GM04503 (cell line): ENCODE results near the gene PLA2G3.
"Not testable (repeated sequence)": the region's sequence is repeated elsewhere in the genome, so short reads cannot be mapped to it uniquely, and the experiment has no call there.

Experiments used
- DNase-seq: peaks from one replicate; pipeline ENCODE4 v3.0.0-alpha.2; 2012; ENCODE audit warnings: low read depth

The PLA2G3 gene

GRCh38 chr22:31139866-31140716 is at the start of gene PLA2G3:
Gene PLA2G3, minus strand, starts transcription at chr22:31140508. Its CDS starts 154 bp downstream, at chr22:31140354.
- DNase-seq: no peak

GRCh38 chr22:31187627-31188026 is 47.3 kb upstream of the PLA2G3 start:
- no peak for DNase-seq

- DNase-seq: no peak
Measured at GRCh38 chr22:31185056-31185455, 44.7 kb upstream of the PLA2G3 start.

GRCh38 chr22:31184015-31184414 is 43.7 kb upstream of the PLA2G3 start:
- no peak for DNase-seq

- no peak for DNase-seq
Measured at GRCh38 chr22:31179345-31179744, 39.0 kb upstream of the PLA2G3 start.

DNA sequence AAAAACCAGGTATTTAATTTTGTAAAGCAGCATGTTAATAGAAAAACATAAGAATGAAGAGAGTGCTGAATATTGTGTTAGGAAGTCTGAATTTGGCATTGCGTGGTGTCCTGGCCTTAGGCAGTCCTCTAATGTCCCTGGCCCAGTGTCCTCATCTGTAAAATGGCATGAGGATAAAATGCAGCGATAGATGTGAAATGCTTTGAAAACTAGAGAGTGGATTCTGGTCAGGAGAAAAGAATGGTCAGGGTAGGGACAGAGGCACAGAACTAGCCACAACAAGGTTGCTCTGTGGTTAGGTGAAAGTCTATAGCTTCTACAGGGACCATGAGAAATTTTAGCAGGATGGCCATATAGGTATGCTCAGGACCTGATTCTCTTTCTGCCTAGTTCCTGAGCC is 38.6 kb upstream of the PLA2G3 start:
- no peak for DNase-seq

- peak; percentile 93 for DNase-seq
Measured at GRCh38 chr22:31177420-31178162, 37.3 kb upstream of the PLA2G3 start.

- DNase-seq: no peak
Measured at GRCh38 chr22:31176923-31177322, 36.6 kb upstream of the PLA2G3 start.

- peak; percentile 81 for DNase-seq
Measured at GRCh38 chr22:31173386-31174145, 33.3 kb upstream of the PLA2G3 start.

DNA sequence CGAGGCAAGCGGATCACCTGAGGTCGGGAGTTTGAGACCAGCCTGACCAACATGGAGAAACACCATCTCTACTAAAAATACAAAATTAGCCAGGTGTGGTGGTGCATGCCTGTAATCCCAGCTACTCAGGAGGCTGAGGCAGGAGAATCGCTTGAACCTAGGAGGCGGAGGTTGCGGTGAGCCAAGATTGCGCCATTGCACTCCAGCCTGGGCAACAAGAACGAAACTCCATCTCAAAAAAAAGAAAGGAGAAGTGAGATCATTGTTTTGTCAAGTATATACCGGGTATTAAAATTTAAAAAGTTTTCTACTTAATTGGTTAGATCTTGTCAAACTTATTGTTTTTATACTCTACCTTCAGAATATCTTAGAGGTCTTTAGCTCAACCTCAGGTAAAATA is 31.4 kb upstream of the PLA2G3 start:
- DNase-seq: not testable (repeated sequence)

- no peak for DNase-seq
Measured at GRCh38 chr22:31170971-31171370, 30.7 kb upstream of the PLA2G3 start.

DNA sequence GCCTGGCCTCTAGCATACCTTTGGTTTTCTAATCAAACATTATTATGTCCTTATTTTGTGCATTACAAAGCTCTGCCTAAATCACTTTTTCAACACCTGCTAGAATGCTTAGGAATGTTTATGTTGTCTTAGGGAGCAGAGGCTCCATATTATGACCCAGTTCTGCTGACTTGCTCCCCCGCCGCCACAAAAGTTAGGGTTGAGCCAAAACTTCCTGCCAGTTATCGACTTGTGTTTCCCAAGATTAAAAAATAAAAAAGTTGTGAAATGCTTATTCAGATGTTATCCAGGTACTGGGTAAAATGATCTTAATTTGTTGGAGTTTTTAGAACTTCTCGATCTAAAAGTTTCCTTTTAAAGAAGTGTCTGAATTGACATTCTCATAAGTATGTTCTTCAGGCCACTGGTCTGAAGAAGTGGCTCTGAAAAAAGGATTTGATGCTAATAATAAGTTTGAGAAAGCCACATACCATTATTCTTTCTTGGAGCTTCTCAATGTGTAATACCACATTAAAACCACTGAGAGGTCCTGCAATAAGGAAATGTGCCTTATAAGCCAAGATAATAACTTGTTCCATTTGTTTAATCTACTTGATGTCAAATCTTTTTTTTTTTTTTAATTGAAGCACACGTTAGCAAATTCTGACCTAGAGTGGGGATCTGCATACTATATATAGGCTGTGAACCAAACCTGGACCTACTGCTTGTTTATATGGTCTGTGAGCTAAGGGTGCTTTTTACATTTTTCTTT is 21.9 kb upstream of the PLA2G3 start:
- DNase-seq: no peak

DNA sequence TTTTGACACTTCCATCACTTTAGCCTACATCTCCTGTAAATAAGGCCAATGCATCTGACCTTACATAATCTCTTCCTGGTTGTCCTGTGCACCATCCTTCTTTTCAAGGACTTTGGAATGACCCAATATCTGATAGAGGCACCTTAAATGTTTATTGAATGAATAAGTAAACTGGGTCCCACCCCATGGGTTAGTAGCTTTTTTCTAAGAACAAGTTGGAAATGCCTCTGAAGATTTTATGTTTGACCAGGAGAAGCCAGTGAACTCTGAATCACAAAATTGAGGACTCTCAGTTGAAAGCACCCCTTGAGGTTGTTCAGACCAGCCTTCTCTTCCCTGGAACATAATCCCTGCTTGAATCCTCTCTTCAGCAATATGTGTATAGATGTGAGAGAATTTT is 21.1 kb upstream of the PLA2G3 start:
- no peak for DNase-seq

DNA sequence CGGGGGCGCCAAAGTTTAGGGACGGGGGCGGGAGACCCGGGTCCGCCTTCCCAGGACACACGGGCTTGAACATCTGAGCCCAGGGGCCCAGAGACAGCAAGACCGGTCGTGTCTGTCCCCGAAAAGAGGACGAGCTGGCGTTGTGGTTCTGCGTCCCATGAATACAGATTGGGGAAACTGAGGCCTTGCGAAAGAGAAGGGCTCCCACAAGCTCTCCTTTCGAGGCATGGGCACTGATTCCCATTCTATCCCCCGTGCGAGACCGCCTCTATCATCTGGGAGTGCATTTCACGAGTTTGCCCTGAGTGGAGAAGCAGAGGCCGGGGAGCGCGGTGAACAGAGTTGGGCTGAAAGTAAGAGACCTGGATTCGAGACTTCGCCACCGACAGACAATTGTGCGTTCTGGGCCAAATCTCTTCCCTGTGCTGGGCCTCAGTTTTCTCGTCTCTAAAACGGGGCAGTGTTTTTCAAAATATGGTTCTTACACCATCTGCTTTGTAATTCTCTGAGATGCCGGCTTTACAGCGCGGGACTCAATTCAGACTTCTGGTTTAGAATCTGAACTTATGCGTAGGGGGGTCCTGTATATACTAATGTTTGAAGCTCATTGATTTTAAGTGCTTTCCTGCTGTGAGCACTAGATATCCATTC is 20.1 kb upstream of the PLA2G3 start:
- no peak for DNase-seq

DNA sequence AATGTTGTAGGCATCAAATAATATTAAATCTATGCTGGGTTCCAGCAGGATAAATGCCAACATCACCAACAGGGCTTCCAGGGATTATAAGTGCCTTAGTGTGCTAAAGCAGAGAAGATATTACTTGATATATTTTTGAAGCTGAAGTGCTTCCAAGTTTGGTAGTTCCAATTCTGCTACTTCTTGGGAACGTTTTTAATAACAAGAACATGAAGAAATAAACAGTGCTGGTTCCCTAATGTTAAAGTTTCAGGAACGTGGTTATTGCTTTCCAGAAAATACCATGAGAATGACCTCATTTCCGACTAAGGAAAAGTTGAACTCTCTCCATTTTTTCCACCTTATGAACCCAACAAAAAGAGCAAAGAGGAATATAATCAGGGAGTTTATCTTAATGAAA is 15.1 kb upstream of the PLA2G3 start:
- DNase-seq: no peak

- no peak for DNase-seq
Measured at GRCh38 chr22:31154975-31155374, 14.7 kb upstream of the PLA2G3 start.

- no peak for DNase-seq
Measured at GRCh38 chr22:31153357-31153756, 13.0 kb upstream of the PLA2G3 start.

GRCh38 chr22:31151872-31152271 is 11.6 kb upstream of the PLA2G3 start:
- no peak for DNase-seq

GRCh38 chr22:31150615-31151014 is 10.3 kb upstream of the PLA2G3 start:
- DNase-seq: no peak

- DNase-seq: no peak
Measured at GRCh38 chr22:31148953-31149627, 8.8 kb upstream of the PLA2G3 start.

DNA sequence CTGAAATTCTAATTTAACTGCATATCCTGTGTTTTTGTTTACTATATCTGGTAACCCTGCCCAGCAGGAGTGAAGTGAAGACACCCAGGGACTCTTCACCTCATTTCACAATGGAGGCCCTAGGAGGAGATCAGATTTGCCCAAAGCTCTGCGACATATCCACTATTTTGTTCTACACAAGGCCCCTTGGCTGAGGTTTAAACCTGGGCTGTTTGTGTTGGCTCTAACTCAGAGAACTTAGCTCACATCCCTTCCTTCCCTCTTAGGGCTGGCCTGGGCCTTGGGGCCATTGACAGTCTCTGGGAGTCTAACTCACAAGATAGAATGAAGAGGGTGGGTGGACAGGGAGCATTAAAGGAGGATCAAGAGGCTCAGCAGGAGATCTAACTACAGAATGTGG is 8.2 kb upstream of the PLA2G3 start:
- DNase-seq: no peak
